ENCODE measurements around the gene TIMP1. TPM values are rescaled to one million over a fixed set of nuclear protein-coding genes. Genes with fewer than 3 reads are reported as not detected.
A peak's percentile ranks its signal among the peaks of the same experiment; 100 is the strongest.

Gene TIMP1
- polyA plus RNA-seq, 1 donor: 115 TPM

DNA sequence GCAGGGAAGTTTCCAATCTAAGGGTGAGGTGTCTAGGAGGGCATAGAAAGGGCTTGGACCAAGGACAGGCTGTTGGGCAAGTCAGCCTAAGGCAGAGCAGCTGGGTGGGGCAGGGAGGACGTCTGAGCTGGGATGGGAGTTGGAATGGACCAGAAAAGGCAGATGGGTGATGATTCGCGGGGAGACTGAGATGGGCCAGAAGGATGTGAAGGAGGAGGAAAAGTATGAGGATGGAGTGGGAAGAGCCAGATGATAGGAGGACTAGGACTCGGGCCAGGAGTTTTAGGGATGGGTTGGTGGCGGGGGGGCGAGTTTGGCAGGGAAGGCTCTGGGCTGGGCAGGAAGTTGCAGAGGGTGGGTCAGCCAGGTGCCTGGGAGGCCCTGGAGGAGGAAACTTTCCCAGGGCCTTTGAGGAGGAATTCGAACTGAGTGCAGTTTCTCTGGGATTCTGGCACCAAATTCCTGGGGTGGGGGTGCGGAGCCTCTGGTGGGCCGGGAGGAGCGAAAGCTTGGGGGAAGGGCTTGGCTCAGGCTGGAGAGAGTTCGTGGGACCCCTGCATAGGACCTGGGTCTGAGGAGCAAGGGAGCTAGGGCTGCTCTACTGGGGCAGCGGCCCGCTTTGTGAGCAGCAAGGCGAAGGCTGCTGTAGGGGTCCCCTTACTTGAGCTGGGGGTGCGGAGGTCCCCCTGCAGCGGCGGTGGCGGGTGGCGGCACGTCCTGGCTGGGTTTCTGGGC, 8.7 kb upstream of the TIMP1 start:
- peak; percentile 19 for DNase-seq (ENCODE audit: low read depth)

- no peak for DNase-seq (ENCODE audit: low read depth)
These were observed 8.1 kb upstream of the TIMP1 start for GRCh38 chrX:47574076-47574546.

- no peak for DNase-seq (ENCODE audit: low read depth)
These were observed 7.5 kb upstream of the TIMP1 start for GRCh38 chrX:47574547-47575301.

GRCh38 chrX:47576021-47576898, 6.0 kb upstream of the TIMP1 start:
- DNase-seq (ENCODE audit: low read depth): no peak

DNA sequence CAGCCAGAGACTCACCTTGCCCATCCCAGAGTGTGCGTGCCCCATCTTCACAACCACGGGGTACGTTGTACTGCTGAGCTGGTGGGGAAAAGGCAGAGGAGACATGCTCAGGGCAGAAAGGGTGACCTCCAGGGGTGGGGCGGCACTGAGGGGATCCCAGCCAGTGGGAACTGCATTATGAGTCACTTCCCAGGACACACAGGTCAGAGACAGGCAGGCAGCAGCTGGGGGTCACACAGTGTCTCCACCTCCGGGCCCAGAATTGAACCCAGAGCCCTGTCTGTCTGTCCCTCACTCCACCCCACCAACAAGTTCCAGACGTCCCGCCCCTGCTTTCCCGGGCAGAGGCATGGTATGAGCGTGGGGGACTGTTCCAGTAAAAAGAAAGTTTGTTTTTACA, 4.8 kb upstream of the TIMP1 start:
- no peak for DNase-seq (ENCODE audit: low read depth)

GRCh38 chrX:47577901-47578300, 4.3 kb upstream of the TIMP1 start:
- DNase-seq (ENCODE audit: low read depth): no peak

DNA sequence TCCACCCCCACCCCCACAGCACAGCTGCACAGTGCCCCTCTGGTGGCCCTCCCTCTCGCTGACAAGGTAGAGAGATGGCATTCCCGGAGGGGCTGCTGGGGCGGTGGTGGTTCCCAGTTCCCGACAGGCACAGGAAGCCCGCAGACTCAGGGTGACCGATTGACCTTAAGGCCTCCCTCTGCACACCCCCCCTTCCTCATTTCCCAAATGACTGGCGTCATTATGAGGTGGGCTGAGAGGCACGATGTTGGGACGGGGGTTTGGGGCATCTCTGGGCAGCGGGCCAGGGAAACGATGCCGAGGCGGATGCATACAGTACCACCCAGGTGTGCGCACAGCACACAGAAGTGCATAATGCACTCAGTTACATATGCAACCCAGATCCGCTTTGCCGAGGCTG, 3.5 kb upstream of the TIMP1 start:
- DNase-seq (ENCODE audit: low read depth): no peak

DNA sequence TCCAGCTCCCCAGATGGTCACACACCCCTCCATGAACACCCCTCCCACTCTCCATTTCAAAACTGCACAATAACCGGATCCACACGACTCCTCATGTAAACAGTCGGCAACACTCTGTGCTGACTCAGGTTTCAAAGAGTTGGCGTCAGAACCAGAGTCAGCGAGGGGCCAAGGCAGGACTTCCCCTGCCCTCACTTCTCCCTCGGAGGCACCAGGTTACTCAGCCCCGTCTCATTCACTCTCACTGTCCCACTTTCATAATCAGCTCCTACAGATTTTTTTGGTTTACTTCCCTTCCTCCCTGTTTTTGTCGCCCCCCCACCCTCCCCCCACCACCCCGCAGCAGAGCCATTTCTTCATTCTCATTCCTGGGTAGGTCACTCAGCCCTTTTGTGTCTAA, 2.7 kb upstream of the TIMP1 start:
- no peak for DNase-seq (ENCODE audit: low read depth)

DNA sequence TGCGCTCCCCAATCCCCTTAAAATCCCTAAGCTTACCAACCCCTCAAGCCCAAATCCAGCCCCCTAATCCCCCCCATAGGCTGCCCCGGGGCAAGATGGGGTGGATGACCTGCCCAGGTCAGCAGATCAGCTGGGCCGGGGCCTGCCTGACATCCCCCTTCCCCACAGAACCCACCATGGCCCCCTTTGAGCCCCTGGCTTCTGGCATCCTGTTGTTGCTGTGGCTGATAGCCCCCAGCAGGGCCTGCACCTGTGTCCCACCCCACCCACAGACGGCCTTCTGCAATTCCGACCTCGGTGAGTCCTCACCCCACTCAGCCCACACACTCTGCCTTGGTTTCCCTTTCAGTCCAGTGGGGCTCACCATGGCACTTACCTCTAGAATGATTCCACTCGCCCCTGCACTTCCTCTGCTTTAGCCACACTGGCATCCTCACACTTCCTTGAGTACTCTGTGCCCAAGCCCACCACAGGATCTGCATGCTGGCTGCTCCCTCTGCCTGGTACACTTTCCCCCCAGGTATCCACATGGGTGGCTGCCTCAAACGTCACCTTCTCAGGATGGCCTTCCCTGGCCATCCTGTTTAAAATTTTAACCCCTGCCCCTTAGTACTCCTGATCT, 1.1 kb downstream of the TIMP1 start:
- DNase-seq (ENCODE audit: low read depth): no peak

DNA sequence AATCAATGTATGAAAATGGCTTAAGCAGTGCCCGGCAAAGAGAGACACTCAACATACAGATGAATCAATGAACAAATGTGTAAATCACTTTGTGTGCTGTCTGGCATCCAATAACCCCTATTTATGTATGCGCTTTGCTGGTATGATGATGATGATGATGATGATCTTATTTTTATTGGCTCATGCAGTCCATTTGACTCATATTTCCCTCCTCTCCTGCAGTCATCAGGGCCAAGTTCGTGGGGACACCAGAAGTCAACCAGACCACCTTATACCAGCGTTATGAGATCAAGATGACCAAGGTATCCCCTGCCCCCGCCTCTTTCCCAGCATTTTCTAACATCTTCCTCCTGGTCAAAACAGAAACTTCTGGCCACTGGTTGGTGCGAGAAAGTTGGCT, 2.5 kb downstream of the TIMP1 start:
- DNase-seq (ENCODE audit: low read depth): no peak

DNA sequence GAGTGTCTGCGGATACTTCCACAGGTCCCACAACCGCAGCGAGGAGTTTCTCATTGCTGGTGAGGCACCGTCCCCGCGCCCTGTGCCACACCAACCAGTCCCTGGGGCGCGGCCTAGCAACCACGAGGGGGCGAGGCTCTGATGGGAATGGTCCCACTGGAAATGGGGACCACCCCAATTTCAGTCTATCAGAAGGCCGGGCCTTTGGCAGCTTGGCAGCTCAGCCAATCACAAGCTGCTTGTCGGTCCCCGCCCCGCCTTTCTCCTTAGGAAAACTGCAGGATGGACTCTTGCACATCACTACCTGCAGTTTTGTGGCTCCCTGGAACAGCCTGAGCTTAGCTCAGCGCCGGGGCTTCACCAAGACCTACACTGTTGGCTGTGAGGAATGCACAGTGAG, 3.0 kb downstream of the TIMP1 start:
- no peak for DNase-seq (ENCODE audit: low read depth)

- no peak for DNase-seq (ENCODE audit: low read depth)
These were observed 4.0 kb downstream of the TIMP1 start for GRCh38 chrX:47586043-47586787.

GRCh38 chrX:47587091-47587891, 5.1 kb downstream of the TIMP1 start:
- DNase-seq (ENCODE audit: low read depth): no peak

DNA sequence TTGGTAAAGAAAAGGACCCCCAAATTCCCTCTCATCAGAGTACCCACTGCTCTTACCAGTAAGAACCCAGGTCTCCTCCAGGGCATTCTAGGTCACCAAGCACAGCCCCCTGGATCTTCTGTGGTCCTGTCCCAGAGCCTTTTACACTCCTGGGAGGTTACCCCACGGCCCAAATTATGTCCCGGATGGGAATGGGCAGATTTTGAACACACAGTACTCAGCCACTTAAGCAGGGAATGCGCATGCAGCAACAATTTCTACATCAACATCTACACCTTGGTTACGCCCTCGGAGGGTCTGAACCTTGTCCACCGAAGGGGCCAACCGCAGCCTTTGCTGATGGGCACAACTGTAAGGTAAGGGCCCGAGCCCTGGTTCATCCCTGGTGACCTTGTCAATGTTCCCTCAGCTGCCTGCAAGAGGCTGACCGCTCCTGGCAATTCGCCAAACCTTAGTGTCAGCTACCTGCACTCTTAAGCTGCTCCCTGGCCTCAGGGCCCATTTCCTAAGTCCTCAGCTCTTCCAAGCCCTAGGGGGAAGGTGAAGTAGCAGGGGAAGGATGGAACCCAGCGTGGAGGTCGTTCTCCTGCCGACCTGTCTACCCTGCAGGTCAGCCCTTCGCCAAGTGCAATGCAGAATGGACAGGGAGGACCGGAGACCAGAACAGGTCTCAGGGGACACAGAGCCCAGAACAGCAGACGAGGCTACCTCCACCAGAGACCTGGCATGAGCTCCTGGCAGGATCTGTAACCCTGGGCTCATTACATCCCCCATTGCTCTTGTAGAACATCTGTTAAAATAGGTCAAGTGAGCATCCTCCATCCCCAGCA, 5.9 kb downstream of the TIMP1 start:
- no peak for DNase-seq (ENCODE audit: low read depth)

DNA sequence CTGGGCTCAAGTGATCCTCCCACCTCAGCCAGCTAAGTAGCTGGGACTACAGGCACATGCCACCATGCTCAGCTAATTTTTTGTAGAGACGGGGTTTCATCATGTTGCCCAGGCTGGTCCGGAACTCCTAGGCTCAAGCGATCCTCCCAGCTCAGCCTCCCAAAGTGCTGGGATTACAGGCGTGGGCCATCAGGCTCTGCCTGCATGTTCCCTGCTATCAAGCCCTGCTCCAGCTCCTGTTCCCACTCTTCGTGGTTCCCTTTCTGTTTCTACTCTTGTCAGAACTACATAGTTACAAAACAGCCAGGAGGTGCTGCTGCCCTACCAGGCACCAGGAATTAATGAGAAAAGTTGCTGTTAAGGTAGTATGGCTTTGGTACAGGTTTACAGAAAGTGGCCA, 8.7 kb downstream of the TIMP1 start:
- no peak for DNase-seq (ENCODE audit: low read depth)

DNA sequence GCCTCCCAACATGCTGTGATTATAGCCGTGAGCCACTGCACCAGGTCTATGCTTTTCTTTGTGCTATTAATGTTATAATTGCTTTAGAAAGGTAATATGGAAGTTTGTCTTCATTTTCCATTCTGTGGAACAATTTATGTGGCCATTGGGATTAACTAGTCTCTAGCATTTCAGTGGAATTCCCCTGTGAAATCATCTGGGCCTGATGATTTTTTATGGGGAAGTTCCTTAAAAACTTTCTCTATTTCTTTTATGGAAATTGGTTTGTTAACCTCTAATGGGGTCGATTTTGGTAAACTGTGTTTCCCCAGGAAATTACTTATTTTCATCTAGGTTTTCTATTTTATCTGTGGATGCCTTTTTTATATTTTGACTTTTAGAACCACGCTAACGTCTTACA, 11.3 kb downstream of the TIMP1 start:
- DNase-seq (ENCODE audit: low read depth): no peak

- DNase-seq (ENCODE audit: low read depth): no peak
These were observed 13.5 kb downstream of the TIMP1 start for GRCh38 chrX:47595716-47596251.

- DNase-seq (ENCODE audit: low read depth): no peak
These were observed 14.0 kb downstream of the TIMP1 start for GRCh38 chrX:47596256-47596655.

GRCh38 chrX:47597222-47597621, 15.0 kb downstream of the TIMP1 start:
- no peak for DNase-seq (ENCODE audit: low read depth)

All from forelimb muscle (tissue), 1 donor.